NCI-H2227 treated with DMSO at 0.1 percent for 48 hours (cell line): ENCODE data around the gene KSR1.

ENCODE experiments used
- DNase-seq: peaks from one replicate; lab custom pipeline; 2025; lab: John Stamatoyannopoulos, UW

The KSR1 gene

DNA sequence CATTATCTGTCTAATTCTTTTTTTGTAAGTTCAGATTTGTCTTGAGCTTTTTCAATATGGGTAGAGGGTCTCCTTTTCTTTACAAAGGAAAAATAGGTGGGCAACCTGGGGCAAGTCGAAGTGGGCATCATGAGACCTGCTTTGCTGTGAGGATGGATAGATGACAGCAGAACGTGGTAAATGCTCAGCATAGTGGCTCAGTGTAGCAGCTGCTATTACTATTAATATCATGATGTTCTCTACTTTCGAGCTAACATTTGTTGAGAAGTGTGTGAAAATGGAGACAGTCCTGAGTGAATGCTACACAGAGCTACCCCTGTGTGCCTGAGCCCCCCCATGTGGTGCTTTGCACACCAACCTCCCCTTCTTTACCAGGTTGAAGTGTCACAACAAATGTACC, 135.7 kb downstream of the KSR1 start:
- no peak for DNase-seq

DNA sequence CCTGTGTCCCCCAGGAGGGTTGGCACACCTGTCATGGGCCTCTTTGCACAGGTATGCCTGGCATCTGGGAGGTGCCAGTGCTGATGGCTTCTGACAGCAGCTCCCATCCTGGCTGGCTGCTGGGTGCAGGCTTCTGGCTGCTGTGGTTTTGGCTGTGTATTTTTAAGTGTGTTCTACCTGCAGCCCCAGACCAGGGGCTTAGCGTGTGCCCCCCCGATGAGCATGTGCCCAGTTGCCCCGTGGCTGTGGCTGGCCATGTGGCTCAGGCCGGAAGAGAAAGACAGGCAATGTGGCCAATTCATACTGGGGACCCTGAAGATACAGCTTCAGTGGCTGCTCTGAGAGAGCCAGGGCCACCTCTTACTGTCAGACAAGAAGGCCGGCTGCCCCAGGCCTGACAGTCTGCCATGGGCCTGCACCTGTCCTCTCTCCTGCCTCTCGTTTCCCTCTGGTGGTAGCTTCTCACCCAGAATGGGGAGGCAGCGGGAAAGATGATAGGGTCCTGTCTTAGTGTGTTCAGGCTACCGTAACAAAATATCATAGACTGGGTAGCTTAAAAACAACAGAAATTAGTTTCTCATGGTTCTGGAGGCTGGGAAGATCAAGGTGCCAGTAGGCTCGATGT, 137.1 kb downstream of the KSR1 start:
- no peak for DNase-seq

DNA sequence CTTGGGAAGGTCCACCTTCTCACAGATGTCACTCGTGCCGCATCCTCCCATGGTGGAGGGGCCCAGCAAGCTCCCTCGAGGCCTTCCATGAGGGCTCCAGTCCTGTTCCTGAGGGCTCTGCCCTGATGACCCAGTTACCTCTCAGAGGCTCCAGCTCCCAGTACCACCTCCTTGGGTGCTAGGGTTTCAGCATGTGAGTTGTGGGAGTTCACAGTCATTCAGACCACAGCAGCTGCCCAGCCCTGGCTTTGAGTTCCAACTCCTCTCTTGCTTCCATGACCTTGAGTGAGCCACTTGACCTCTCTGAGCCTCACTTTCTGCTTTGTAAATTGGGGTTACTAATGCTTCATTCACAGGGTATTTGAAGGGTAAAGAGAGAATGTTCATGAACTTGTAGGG, 137.6 kb downstream of the KSR1 start:
- DNase-seq: no peak

DNA sequence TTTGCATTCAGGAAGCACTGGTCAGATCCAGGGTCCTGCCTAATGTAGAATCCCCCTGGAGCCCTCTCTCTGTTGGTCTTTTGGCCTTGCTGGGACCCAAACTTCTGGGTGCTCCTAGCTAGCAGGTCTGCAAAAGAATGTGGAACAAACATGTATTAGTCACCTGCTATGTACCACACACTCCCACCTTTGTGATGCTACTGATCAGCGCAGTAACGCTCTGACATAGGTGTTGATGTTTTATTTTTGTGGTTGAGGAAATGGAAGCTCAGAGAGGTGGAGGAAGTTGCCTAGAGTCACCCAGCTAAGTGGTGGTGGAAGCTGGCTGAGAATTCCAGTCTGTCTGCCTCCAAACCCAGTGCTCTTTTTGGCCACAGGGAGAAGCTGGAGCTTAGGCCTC, 139.0 kb downstream of the KSR1 start:
- DNase-seq: no peak

DNA sequence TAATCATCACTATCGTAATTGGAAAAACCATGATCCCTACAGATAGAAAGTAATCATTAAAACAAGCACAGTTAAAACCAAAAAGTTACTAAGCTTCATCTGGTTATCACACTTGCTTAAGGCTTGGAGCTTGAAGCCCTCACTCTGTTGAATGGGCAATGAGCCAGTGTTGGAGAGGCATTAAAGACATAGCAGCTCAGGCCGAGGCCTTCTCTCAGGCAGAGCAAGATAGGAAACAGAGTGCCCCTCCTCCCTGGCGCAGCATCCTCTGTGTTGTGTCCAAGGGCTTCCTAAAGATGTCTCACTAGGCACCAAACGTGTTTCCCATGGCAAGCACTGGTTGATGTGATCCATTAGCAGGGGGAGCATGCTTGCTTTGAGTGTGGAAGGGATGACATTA, 139.8 kb downstream of the KSR1 start:
- DNase-seq: no peak

DNA sequence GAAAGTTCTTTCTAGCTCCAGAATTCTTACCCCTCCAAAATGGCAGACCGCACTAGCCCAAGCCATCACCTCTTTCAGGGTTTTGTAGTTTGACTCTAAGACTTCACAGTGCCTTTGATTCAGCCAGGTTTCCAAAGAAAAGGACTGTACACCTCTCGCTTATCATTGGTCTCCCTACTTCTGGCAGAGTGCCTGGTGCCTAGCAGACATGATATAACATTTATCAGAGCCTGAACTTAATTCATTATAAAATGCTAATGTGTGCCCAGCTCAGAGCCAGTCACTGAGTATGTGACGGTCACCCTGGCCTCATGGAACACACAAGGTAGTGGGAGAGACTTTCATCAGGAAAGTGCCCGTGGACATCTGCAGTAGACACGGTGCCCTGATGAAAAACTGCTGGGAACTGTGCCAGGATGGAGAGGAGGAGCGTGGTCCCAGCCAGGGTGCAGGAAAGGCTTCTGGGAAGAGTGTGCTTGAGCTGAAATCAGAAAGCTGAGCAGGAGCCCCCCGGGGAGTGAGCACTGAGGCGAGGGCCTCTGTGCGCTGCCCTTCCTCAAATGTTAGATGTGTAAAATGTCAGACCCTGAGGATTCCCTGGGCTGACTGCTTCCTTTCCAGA, 140.4 kb downstream of the KSR1 start:
- DNase-seq: no peak

DNA sequence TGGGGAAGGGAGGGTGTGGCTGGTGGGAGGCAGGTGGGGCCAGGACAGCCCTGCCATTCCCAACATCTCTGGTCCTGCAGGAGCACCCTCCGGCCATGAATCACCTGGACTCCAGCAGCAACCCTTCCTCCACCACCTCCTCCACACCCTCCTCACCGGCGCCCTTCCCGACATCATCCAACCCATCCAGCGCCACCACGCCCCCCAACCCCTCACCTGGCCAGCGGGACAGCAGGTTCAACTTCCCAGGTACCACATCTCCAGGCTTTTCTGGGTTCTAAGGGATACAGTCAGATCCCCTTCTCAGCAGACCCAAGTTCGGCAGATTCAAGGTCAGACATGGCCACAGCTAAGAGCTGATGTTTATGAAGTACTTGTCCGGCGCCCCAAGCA, 140.9 kb downstream of the KSR1 start:
- DNase-seq: no peak

DNA sequence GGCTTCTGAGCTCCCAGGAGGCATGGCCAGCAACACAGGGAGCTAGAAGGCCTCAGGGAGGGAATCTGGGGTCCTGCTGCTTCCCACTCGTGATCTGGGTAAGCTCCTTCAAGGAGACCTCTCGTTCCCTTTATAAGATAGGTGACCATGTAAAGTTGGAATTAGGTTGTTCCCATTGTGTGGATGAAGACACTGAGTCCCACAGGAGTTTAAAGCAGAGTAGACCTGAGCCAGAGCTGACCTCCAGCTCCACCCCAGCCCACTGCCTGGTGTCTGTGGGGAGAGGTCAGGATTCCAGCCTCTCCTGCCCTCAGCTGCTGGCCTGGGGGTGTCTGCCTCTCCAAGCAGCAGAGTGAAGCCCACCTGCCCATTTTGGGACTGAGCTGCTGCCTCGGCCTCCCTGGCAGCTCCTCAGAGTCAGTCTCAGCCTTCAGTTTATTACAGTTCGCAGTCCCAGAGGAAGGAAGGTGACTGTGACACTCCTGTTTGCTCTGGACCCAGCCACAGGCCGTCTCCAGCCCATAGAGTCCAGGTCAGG, 141.6 kb downstream of the KSR1 start:
- DNase-seq: no peak

DNA sequence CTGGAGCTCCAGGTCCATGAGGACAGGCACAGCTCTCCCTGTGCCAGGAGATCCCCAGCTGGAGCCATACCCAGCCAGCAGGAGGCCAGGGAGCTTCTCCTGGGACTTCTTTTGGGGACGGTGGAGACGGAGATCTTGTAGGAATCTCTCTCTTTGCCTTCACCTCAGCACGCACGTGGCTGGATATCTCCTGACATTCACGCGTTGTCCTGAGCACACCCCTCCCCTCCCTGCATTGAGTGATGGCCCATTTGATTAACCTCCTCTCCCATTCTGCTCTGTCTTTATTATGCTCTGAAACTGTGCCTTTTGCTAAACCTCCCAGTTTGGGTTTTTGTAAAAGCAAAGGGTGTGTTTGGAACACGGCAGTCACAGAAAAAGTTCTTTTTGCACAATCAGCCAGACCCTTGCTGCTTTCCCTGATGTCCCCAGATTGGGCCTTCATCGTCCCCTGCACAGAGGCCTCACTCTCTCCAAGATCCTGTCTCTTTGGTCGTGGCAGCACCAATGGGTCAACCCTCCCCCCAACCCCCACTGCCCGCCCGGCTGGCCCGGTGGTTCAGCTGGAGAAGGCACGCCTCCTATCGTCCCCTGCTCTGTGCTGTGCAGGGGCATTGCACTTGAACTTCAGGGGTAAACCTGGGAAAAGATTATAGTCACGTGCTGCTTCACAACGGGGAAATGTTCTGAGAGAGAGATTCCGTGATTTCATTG, 142.2 kb downstream of the KSR1 start:
- DNase-seq: no peak

DNA sequence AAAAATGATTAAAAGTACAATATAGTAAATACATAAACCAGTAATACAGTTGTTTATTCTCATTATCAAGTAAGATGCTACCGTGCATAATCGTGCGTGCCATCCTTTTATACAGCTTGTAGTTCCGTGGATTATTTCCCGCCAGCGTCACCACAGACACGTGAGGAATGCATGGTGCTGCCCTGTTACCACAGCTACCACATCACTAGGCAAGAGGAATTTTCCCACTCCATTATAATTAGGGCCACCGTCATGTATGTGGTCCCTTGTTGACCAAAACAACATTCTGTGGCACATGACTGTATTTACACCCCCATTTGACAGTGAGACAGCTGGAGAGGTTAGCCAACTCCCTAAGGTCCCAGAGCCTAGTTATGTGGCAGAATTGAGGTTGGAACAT, 144.2 kb downstream of the KSR1 start:
- DNase-seq: no peak

DNA sequence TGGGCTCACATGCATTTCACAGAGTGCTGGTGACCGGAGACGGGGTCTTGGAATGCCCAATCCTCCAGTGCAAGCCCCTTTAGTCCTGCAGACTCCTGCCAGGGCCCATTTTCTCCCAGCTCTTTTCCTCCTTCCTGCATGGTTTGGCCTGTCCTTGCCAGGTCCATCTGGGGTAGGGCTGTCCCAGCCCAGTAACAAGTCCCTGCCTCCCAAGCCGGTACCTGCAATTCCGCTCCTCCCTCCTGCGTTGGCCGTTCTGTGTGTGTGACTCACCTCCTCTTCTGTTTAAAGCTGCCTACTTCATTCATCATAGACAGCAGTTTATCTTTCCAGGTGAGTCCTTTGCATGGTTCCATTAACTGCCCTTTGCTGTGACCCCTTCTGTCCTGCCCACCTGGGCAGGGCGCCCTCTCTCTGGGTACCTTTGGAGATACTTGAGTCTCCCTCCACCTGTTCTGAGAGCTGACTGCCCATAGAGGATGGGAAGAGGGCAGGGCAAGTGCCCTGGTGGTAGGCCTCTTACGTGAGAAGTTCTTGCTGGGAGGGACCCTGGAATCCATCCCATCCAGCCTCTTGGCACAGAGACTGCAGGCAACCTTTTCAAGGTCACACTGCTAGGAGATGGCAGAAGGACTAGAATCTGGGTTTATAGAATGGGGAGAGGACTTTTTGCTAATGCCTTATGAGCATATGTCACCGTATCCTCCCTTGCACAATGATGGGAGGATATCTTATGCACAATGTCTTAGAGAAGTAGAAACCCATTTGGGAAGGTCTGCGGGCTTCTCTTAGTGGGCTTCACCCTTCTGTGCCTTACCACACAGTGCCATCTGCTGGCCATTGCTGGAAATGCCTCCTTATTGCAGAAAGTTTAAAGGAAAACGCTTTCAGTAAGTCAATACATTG, 145.1 kb downstream of the KSR1 start:
- DNase-seq: peak; percentile 49

DNA sequence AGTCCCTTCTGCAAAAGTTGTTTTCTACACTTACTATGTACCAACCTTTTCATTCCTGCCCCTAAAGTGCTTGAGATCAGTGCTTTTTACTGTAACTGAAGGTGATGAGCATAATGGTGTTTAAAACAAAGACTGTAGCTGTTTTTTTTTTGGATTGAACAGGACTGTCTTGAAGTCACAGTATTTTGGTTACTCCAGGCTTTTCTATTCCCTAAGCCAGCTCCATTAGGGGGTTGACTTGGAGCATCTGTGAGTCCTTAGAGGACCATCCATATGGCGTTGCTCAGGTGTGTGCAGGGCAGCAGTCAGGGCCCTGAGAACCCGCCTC, 145.7 kb downstream of the KSR1 start:
- no peak for DNase-seq

DNA sequence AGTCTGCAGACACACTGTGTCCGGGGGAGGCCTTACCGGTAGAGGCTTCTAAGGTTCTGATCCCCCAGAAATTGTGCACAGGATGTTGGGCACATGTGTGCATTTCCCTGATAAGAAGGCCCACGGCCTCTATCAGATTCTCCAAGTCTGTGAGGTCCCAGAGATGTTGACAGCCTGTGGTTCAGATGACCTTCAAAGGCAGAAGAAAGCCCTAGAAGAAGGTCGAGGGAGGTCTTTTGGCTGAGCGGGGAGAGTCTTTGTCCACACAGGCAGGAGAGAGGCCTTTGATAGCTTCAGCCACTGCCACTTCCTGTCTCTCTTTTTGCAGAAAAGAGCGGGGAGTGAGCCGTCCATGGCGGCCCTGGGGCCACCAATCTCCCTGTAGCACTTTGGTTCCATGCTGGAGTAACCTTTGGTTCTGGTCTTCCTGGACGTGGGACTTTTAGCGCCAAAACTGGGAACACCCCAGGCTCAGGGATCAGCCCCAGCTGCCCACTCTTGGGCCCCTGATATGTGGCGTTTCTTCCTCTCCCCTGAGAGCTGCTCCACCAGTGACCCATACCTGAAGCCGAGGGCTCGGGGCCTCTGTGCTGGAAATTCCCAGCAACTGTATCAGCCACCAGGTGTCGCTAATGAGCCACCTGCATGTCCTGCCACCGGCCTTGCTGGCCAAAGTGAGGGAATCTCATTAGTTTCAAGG, 146.6 kb downstream of the KSR1 start:
- DNase-seq: peak; percentile 11

DNA sequence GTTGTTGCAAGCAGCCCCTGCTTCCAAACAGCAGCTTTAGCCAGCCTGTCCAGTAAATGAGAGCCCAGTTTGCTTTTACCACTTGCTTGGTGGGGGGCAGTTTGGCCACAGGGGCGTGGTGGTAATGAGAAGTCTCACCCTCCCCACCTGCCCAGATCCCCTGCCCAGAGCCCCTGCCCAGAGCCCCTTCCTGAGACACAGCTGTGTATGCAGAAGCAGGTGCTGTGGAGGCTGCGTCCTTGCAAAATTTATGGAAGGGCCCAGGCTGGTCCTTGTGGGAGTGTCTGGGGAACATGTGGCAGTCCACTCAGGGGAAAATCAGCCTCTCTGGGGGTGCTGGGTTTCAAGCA, 147.1 kb downstream of the KSR1 start:
- no peak for DNase-seq

DNA sequence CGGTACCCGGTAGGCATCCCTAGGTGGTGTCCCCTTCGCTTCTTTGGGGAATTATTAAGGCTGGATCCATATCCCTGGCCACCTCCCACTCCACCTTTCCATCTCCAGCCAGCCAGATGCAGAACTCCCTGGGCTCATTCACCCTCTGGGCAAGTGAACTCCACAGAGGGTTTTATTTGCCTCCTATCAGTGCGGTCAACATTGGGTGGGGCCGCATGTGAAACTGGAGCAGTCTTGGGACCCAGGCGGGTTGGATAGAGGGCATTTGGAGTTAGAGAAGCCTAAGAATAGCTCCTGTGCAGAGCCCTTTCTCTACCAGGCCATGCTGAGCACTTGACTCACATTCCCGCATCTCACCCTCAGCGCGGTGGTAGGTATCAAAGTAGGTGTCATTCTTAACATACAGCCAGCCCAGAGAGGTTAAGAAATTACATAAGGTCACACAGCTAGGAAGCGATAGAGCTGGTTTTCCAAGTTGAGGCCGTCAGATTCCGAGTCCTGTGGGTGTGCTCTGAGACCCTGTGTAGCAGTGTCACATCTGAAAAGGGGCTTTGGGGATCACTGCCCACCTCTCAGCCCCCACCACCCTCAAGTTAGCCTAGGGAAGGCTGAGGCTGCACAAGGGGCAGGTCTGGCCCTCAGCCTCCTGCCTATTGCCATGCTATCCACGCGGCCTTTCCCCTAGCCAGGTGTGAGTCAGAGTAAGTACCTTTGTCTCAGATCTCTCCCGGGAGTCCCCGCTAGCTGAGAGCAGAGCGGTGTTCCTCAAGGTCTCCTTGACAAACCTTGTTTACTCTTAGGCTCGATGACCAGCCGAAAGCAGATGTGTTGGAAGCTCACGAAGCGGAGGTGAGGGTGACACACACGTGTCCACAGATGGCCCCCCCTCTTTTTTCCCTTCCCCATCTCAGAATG, 147.9 kb downstream of the KSR1 start:
- DNase-seq: no peak

DNA sequence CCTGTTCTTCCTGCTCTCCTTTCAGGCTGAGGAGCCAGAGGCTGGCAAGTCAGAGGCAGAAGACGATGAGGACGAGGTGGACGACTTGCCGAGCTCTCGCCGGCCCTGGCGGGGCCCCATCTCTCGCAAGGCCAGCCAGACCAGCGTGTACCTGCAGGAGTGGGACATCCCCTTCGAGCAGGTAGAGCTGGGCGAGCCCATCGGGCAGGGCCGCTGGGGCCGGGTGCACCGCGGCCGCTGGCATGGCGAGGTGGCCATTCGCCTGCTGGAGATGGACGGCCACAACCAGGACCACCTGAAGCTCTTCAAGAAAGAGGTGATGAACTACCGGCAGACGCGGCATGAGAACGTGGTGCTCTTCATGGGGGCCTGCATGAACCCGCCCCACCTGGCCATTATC, 149.2 kb downstream of the KSR1 start:
- DNase-seq: no peak

DNA sequence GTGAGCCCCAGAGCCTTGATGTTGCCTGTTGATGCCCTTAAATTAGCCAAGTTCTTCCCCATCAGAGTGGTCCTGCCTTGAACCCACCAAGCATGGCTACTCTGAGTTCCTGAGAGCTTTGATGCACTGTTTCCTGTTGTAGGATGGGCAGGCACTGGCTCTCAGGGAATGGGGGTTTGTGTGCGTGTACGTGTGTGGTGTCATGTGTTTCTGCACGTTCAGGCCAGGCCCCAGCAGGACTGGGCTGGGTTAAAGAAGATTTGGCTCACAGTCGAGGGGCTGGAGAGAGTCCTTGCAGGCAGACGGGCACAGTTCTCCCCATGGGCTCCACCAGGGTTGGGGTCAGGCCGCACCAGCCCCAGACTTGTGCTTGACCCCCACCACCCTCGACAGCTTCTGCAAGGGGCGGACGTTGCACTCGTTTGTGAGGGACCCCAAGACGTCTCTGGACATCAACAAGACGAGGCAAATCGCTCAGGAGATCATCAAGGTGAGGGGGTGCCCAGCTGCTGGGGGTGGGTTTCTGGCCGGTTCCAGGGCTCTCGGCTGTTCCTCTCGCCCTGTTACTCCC, 151.4 kb downstream of the KSR1 start:
- DNase-seq: no peak

DNA sequence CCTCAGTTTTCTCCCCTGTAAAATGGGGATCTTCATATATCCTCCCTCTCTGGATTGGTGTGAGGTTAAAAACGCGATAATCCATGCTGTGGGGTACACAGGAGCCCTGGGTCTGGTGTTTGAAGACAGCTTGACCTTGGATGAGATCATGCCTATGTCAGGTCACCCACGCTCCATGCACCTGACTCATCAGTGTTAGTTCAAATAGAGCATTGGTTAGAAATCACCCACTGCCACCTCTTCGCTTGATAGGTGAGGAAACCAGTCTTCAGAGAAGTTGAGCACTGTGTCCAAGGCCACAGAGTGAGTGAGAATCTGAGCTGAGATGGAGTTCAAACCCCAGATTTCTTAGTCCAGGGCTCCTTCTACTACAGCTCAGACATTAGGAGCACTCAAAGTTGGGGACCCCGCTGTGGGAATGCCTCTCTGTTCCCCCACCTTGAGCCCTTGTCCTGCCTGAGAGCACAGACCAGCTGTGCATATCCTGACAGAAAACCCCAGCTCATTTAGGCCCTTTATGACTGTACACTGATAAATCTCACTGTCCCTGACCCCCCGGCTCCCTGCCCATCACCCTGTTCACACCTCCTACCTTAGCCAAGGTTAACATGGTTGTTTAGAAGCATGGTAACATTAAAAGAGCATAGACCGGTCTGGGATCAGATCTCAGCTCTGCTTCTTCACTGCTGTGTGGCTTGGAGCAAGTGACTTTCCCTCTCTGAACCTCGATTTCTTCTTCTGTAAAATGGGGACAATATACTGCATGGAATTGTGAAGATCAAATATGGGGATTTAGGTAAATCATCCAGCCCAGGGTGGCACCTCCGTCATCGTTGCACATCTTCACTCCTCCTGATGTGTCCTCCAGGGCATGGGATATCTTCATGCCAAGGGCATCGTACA, 152.3 kb downstream of the KSR1 start:
- DNase-seq: no peak

DNA sequence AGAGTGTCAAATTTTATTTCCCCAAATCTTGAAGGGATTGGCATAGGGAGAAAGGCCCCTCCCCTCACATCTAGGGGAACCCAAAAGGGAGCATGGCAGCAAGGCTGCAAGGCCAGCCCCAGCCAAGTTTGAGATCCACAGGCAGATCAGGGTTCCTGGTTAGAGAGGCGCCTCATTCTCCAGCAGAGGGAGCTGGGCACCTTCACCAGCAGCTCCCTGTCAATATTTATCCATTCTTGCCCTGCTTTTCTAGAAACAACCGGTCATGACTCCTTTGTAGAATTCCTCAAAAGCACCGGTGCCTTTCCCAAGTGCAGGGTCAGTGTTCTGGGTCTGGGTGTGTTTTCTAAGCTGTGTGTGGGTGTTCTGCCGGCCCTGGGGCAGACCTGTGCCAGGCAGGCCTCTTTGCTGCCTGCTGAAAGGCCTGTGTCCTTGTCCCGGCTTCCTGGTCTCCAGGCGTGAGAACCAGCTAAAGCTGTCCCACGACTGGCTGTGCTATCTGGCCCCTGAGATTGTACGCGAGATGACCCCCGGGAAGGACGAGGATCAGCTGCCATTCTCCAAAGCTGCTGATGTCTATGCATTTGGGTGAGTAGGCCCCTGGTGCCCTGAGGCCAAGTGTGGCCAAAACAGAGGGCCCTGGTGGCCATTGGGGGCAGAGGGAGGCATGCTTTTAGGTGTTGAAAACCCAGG, 153.5 kb downstream of the KSR1 start:
- DNase-seq: no peak
